Liver (tissue), 9 donors: ENCODE data around the gene NUP107. TPM values are rescaled to one million over a fixed set of nuclear protein-coding genes. Genes with fewer than 3 reads are reported as not detected.

Experiments
- DNase-seq: peaks from one replicate; pipeline ENCODE4 v3.0.0-alpha.2; 2017; ENCODE audit warnings: low spot score
- H3K27ac ChIP-seq, 2 donors: one replicate each; pipeline ENCODE4 v1.7.0; 2013; ENCODE audit warnings: inconsistent platforms in 2 of 2, low read length in 2 of 2, control low read depth in 1 of 2, low read depth in 1 of 2, mild to moderate bottlenecking in 1 of 2
- H3K27me3 ChIP-seq, 4 donors: one replicate each; pipeline versions ENCODE4 v1.6.1 to v1.7.0; 2013; ENCODE audit warnings: low read length in 3 of 4, inconsistent platforms in 1 of 4, mild to moderate bottlenecking in 1 of 4, moderate library complexity in 1 of 4; ENCODE audit not compliant: control insufficient read depth in 4 of 4, insufficient read depth in 4 of 4
- H3K36me3 ChIP-seq, 4 donors: one replicate each; pipeline versions ENCODE4 v1.6.1 to v1.7.0; 2013; ENCODE audit warnings: low read length in 3 of 4, mild to moderate bottlenecking in 3 of 4, low read depth in 1 of 4, moderate library complexity in 1 of 4; ENCODE audit not compliant: control insufficient read depth in 4 of 4, insufficient read depth in 3 of 4
- H3K4me1 ChIP-seq, 4 donors: one replicate each; pipeline versions ENCODE4 v1.6.1 to v1.7.0; 2013; ENCODE audit warnings: low read length in 3 of 4, mild to moderate bottlenecking in 3 of 4, moderate library complexity in 1 of 4; ENCODE audit not compliant: control insufficient read depth in 4 of 4, insufficient read depth in 4 of 4
- H3K4me3 ChIP-seq, 3 donors: one replicate each; pipeline versions ENCODE4 v1.6.1 to v1.7.0; 2013; ENCODE audit warnings: low read length in 3 of 3, control low read depth in 1 of 3, low read depth in 1 of 3, mild to moderate bottlenecking in 1 of 3
- H3K9ac ChIP-seq, 2 donors: one replicate each; pipeline ENCODE4 v1.7.0; 2013; ENCODE audit warnings: low read length in 2 of 2, mild to moderate bottlenecking in 2 of 2, moderate library complexity in 2 of 2, control low read depth in 1 of 2, low read depth in 1 of 2
- H3K9me3 ChIP-seq, 4 donors: one replicate each; pipeline versions ENCODE4 v1.6.1 to v1.7.0; 2013; ENCODE audit warnings: low read length in 3 of 4; ENCODE audit not compliant: control insufficient read depth in 4 of 4
- CTCF ChIP-seq: fragments of 150-350 bp; IDR thresholded peaks from 2 replicates; pipeline ENCODE4 v1.5.1; 2017; ENCODE audit warnings: improper control_type of control experiment, low read depth, low read length; ENCODE audit not compliant: missing input control
- EGR1 ChIP-seq, 2 donors: IDR thresholded peaks; 2 replicates each; pipeline ENCODE4 v1.6.1; 2016 to 2018; ENCODE audit warnings: antibody characterized with exemption in 2 of 2, low read depth in 2 of 2
- FOXA1 ChIP-seq: IDR thresholded peaks from 2 replicates; pipeline ENCODE4 v1.6.1; 2016; ENCODE audit warnings: antibody characterized with exemption
- FOXA2 ChIP-seq: IDR thresholded peaks from 2 replicates; pipeline ENCODE4 v1.6.1; 2016; ENCODE audit warnings: antibody characterized with exemption
- GABPA ChIP-seq, 2 donors: IDR thresholded peaks in 1 of 2; conservative IDR thresholded peaks in 1 of 2; 2 replicates each; pipeline ENCODE4 v1.6.1; 2016; ENCODE audit warnings: antibody characterized with exemption in 2 of 2, mild to moderate bottlenecking in 1 of 2, moderate library complexity in 1 of 2
- HNF4A ChIP-seq, 2 donors: conservative IDR thresholded peaks; 2 replicates each; pipeline ENCODE4 v1.6.1; 2016; ENCODE audit warnings: antibody characterized with exemption in 2 of 2, mild to moderate bottlenecking in 2 of 2
- HNF4G ChIP-seq: IDR thresholded peaks from 2 replicates; pipeline ENCODE4 v1.6.1; 2016; ENCODE audit warnings: antibody characterized with exemption
- JUND ChIP-seq, 2 donors: IDR thresholded peaks; 2 replicates each; pipeline ENCODE4 v1.6.1; 2016; ENCODE audit warnings: antibody characterized with exemption in 2 of 2
- NR2F2 ChIP-seq: IDR thresholded peaks from 2 replicates; pipeline ENCODE4 v1.6.1; 2016; ENCODE audit warnings: antibody characterized with exemption
- SP1 ChIP-seq: IDR thresholded peaks from 2 replicates; pipeline ENCODE4 v1.6.1; 2018; ENCODE audit warnings: antibody characterized with exemption, mild to moderate bottlenecking
- TAF1 ChIP-seq: conservative IDR thresholded peaks from 2 replicates; pipeline ENCODE4 v1.6.1; 2016; ENCODE audit warnings: antibody characterized with exemption, mild to moderate bottlenecking
- YY1 ChIP-seq: IDR thresholded peaks from 2 replicates; pipeline ENCODE4 v1.6.1; 2016; ENCODE audit warnings: antibody characterized with exemption, mild to moderate bottlenecking
- WGBS: extraction: QIAGEN DNeasy Blood & Tissue Kit; methylation state at CpG from one replicate; pipeline ENCODE4 v1.1.7; 2013; 5-methylcytosine and 5-hydroxymethylcytosine counted together
- polyA plus RNA-seq, 2 donors: library from polyadenylated mRNA; stranded (reverse) in 1 of 2; unstranded in 1 of 2; fragments of 200-250 nt in 1 of 2; fragments of >200 nt in 1 of 2; fragmentation: Nextera tagmentation in 1 of 2; extraction: Ambion mirVana in 1 of 2; gene quantifications; one replicate each; pipeline versions ENCODE4 v1.2.1 to v1.2.3, GENCODE V29; 2013 to 2015
- total RNA-seq, 2 donors: library from RNA; depleted of rRNA; stranded (reverse); fragments of >200 nt; gene quantifications; one replicate each; pipeline ENCODE4 v1.2.3, GENCODE V29; 2014
- TF ChIP-seq, protein P1 (sequence below): IDR thresholded peaks from 2 replicates; pipeline ENCODE4 v1.6.1; 2016; ENCODE audit warnings: antibody characterized with exemption, mild to moderate bottlenecking
- TF ChIP-seq, protein P2 (sequence below): IDR thresholded peaks from 2 replicates; pipeline ENCODE4 v1.6.1; 2016; ENCODE audit warnings: antibody characterized with exemption
- TF ChIP-seq, protein P3 (sequence below): IDR thresholded peaks from 2 replicates; pipeline ENCODE4 v1.6.1; 2016; ENCODE audit warnings: antibody characterized with exemption
- donor health status: healthy.
- donor health status: healthy.
- donor health status: healthy.
- donor health status: healthy.
- donor health status: healthy.

NUP107 gene
- total and polyA plus RNA-seq, 4 donors = 6.3 to 38.3 (median 16.2) TPM

DNA sequence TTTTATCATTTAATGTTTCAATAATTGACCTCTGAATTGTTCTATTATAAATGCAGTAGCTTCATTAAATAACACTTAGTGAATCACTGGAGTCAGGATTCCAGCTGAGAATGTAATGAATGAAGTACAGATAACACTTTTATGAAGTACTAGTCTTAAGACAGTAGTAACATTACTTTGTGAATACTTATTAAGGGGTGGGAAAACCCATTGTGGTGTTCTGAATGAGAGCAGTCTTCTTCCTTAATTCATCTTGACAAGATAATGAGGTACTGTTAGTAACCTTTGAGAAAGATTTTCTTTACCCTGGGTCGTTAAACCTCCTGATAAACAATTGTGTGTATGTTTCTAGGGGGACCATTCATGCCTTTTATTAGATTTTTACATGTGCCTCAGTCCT is 12.7 kb downstream of the NUP107 start:
- DNase-seq = no peak
- Histone ChIP-seq H3K4me3 (no peak overlapping the region), H3K9me3 (no peaks in the 10 kb centered on the region), H3K27me3 (no peaks in the 10 kb centered on the region), H3K27ac (no peak overlapping the region), H3K36me3 (peaks cover 7 to 53% (median 22%) of the 10 kb centered on the region in 4 donors), H3K4me1 (no peaks in the 10 kb centered on the region), H3K9ac (no peak overlapping the region)
- WGBS = 84% methylated on average over 1 of the region's 1 CpG
- TF ChIP-seq GABPA (IDR thresholded peaks at IDR 0.05 in 1 of 2, conservative IDR thresholded peaks at IDR 0.05 in 1 of 2) (no peak), FOXA2 (no peak), YY1 (no peak), HNF4A (conservative IDR thresholded peaks at IDR 0.05) (no peak)
- TF ChIP-seq, protein P1, sequence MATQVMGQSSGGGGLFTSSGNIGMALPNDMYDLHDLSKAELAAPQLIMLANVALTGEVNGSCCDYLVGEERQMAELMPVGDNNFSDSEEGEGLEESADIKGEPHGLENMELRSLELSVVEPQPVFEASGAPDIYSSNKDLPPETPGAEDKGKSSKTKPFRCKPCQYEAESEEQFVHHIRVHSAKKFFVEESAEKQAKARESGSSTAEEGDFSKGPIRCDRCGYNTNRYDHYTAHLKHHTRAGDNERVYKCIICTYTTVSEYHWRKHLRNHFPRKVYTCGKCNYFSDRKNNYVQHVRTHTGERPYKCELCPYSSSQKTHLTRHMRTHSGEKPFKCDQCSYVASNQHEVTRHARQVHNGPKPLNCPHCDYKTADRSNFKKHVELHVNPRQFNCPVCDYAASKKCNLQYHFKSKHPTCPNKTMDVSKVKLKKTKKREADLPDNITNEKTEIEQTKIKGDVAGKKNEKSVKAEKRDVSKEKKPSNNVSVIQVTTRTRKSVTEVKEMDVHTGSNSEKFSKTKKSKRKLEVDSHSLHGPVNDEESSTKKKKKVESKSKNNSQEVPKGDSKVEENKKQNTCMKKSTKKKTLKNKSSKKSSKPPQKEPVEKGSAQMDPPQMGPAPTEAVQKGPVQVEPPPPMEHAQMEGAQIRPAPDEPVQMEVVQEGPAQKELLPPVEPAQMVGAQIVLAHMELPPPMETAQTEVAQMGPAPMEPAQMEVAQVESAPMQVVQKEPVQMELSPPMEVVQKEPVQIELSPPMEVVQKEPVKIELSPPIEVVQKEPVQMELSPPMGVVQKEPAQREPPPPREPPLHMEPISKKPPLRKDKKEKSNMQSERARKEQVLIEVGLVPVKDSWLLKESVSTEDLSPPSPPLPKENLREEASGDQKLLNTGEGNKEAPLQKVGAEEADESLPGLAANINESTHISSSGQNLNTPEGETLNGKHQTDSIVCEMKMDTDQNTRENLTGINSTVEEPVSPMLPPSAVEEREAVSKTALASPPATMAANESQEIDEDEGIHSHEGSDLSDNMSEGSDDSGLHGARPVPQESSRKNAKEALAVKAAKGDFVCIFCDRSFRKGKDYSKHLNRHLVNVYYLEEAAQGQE = no peak
- TF ChIP-seq, protein P2, sequence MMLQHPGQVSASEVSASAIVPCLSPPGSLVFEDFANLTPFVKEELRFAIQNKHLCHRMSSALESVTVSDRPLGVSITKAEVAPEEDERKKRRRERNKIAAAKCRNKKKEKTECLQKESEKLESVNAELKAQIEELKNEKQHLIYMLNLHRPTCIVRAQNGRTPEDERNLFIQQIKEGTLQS = no peak
- TF ChIP-seq, protein P3, sequence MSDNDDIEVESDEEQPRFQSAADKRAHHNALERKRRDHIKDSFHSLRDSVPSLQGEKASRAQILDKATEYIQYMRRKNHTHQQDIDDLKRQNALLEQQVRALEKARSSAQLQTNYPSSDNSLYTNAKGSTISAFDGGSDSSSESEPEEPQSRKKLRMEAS = no peak

DNA sequence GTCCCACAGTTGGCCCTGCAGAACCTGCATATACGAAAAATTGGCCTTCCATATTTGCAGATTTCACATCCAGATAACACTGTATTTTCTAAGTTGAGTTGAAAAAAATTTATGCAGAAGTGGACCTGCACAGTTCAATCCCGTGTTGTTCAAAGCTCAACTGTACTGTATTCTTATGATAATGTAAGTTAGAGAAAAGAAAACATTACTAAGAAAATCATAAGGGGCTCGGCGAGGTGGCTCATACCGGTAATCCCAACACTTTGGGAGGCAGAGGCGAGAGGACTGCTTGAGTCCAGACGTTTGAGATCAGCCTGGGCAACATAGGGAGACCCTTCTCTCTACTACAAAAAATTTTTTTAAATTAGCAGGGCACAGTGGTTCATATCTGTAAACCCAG is 41.0 kb downstream of the NUP107 start:
- H3K9ac ChIP-seq = no peak overlapping the region
- no peak for DNase-seq
- H3K4me3 ChIP-seq = no peak overlapping the region
- TF ChIP-seq FOXA1 = no peak
- TF ChIP-seq, protein P1 = no peak
- no peak for TF ChIP-seq YY1
- TF ChIP-seq NR2F2 = no peak
- TF ChIP-seq SP1 = no peak
- no peaks in the 10 kb centered on the region for H3K9me3 ChIP-seq
- H3K27me3 ChIP-seq = no peaks in the 10 kb centered on the region
- no peak overlapping the region for H3K27ac ChIP-seq
- peaks cover 1 to 21% (median 4%) of the 10 kb centered on the region in 4 donors for H3K36me3 ChIP-seq
- peaks cover 0 to 2% (median 0%) of the 10 kb centered on the region in 4 donors for H3K4me1 ChIP-seq
- 96% methylated on average over 7 of the region's 7 CpGs for WGBS

DNA sequence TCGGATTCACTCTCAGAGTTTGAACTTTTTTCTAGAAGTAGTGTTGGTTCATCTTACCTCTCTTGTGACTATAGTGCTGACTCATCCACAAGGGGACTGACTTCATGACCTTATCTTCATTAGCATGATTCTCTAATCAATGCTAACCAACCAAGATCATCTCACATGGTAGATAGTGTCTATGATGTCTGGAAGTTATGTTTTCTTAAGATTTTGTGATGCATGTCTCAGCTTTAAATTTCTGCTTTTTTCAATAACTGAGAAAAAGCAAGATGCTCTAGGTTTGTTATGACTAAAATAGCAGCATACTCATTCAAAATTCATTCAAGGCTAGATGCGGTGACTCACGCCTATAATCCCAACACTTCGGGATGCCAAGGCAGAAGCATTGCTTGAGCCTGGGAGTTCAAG is 46.9 kb downstream of the NUP107 start:
- H3K4me1 ChIP-seq = no peaks in the 10 kb centered on the region
- no peak overlapping the region for H3K27ac ChIP-seq
- no peak for DNase-seq
- H3K9me3 ChIP-seq = no peaks in the 10 kb centered on the region
- no peaks in the 10 kb centered on the region for H3K27me3 ChIP-seq
- H3K36me3 ChIP-seq = peaks cover 3 to 39% (median 29%) of the 10 kb centered on the region in 4 donors
- H3K4me3 ChIP-seq = no peak overlapping the region
- WGBS = 97% methylated on average over 4 of the region's 4 CpGs
- no peak overlapping the region for H3K9ac ChIP-seq
- TF ChIP-seq EGR1 (IDR thresholded peaks at IDR 0.05; ENCODE audit: low read depth in 2 of 2) = no peak
- no peak for TF ChIP-seq NR2F2
- TF ChIP-seq FOXA2 = no peak
- TF ChIP-seq HNF4G = no peak
- no peak for TF ChIP-seq JUND (IDR thresholded peaks at IDR 0.05)
- TF ChIP-seq GABPA (IDR thresholded peaks at IDR 0.05 in 1 of 2, conservative IDR thresholded peaks at IDR 0.05 in 1 of 2) = no peak
- no peak for TF ChIP-seq FOXA1
- no peak for TF ChIP-seq CTCF
- no peak for TF ChIP-seq TAF1
- TF ChIP-seq, protein P2 = no peak
- no peak for TF ChIP-seq HNF4A (conservative IDR thresholded peaks at IDR 0.05)
